HG03280 (cell line): ENCODE data around the gene HNMT.
"Not testable (repeated sequence)": the region's sequence is repeated elsewhere in the genome, so short reads cannot be mapped to it uniquely, and the experiment has no call there.

Experiments
- ATAC-seq: cut with Tn5 transposase; IDR thresholded peaks from one replicate; pipeline ENCODE4 v1.9.1; 2021; ENCODE audit warnings: mild to moderate bottlenecking, moderate library complexity; ENCODE audit not compliant: unreplicated experiment

HNMT gene

GRCh38 chr2:137945229-137945628, 19.0 kb upstream of the HNMT start:
- no peak for ATAC-seq

- ATAC-seq = no peak
Measured at GRCh38 chr2:137946227-137946626, 18.0 kb upstream of the HNMT start.

GRCh38 chr2:137947032-137947727, 17.1 kb upstream of the HNMT start:
- ATAC-seq = no peak

DNA sequence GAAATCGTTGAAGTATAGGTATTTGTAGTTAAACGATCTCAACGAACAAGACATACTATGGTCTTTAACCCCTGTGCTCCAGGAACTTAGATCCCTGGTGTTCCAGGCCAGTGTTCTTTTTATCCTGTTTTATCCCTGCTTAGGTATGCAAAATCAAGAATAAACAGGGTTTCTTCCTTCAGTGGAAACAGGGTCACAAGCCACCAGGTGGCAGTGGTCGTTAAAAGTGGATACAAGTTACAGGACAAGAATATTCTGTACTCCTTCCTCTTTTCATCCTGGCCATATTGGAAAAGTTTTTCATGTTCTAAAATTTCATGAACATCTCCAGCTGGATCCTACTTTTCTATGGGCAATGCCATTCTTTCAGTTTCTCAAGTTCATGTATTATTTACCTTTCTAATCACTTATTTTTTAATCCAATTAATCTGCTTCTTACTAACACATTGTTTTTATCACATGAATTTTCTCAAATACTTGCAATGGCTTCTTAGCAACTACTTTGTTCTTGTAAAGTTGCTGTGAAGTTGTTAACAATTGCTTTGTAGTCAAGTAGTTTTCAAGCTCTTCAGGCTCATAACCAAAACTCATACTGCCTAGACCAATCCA, 16.4 kb upstream of the HNMT start:
- no peak for ATAC-seq

GRCh38 chr2:137948894-137949293, 15.4 kb upstream of the HNMT start:
- no peak for ATAC-seq

DNA sequence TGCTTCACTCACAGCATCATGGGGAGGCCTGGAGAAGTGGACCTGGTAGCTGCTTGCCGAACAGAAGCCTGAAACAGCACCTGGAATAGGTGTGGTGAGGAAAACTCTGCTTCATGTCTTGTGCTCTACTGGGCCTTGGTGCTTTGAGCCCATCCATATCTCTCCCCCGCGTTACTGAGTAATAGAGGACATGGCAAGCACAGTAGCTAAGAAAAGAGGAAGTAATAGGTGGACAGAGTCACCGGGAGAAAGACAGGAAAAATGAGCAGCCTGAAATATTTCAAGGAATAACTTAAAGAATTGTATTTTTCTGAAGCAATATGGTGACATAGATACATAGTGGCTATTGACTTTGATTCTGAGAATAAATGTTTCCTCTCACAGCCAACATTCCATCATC, 14.0 kb upstream of the HNMT start:
- no peak for ATAC-seq

GRCh38 chr2:137951586-137951985, 12.7 kb upstream of the HNMT start:
- ATAC-seq = no peak

- ATAC-seq = no peak
Measured at GRCh38 chr2:137952586-137953129, 11.6 kb upstream of the HNMT start.

DNA sequence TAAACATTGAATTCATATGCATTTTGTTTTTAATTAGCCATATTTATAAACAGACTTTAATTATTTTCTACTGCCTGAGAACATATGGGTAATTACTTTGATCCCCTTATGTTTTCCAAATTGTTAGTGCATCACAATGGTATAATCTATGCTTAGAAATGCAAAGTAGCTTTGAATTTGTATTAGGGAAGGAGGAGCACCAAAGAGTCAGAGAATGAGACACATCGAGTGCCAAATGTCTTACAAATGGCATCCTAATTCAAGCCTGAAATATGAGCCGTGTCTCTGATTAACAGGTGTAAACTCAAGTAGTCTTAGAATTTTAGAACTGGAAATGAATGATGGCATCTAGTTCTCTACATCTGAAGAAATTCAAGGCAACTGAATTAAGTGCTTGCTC, 8.7 kb upstream of the HNMT start:
- ATAC-seq = no peak

GRCh38 chr2:137957033-137957432, 7.2 kb upstream of the HNMT start:
- no peak for ATAC-seq

DNA sequence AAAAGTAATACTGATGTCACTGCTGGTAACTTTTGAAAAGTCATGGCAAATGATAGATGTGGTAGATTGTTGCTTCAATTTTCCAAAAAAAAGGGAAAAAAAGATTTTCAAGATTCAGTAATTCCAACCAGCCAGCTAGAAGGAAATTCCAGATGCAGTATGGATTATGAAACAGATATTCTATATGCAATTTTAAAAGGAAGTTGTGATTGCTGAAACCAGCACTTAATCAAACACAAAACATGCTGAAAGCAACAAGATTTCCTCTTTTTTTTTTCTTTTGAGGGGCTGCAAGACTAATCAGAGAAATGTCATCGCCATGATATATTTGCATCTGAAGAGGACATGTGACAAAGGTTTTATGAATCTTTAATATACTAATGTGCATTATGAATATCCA, 5.1 kb upstream of the HNMT start:
- no peak for ATAC-seq

DNA sequence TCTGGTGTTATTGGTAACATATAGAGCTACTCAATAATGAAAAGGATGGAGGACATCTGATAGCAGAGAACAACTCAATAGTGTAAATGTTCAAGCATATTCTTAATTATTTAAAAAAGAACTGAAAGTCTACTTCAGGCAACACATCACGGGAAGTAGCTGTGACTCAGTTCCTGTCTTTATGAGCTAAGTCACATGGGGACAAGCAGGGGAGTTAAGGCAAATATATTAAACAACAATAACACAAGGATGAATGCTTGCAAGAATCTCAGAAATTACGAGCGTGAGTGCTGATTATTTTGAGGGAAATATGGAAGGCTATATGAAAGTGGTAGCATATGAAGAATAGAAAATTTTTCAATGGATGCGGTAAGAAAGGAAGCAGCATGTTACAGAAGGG, 4.0 kb upstream of the HNMT start:
- ATAC-seq = no peak

- no peak for ATAC-seq
Measured at GRCh38 chr2:137961602-137962001, 2.7 kb upstream of the HNMT start.

DNA sequence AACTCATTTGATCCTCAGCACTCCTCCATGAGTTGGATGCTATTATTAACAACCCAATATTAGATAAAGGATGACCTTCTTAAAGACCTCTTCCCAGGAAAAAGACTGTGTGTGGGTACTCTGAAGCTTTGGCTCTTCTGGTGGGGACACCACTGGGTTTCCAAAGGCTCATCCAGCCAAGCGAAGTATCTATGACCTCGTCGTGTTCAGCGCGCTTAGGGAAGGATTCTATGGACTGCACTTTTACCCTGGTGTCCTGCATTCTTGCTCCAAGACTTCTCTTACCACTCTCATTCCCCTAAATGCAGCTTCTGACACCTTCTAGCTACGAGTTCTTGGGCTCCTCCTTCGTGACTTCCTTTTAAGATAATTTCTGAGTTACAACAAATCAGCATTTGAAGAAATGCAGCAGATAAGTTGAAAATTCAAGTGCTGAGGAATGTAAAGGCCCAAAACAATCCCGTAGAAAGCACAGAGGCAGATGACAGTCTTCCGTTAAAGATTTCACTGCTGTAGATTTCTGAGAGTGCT, 673 bp upstream of the HNMT start:
- ATAC-seq = no peak

GRCh38 chr2:137964859-137965459, 686 bp downstream of the HNMT start:
- no peak for ATAC-seq

DNA sequence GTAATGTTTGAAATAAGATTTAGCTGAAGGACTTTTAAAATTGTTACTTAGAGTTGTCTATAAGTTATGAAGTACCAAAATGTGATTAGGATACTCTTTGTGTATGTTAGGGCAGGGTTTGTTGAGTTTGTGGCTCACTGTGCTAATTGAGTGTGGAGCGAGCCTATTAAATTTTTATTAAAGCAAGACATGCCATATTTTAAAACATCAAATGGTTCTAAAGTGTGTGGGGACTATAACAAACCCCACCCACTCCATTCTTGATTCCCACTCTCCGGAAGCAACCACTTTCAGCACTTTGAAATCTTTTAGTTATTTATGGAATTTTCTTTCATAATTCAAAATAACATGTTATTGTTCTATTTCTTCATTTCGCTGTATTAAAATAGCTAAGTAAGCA, 1.8 kb downstream of the HNMT start:
- no peak for ATAC-seq

- no peak for ATAC-seq
Measured at GRCh38 chr2:137967042-137967441, 2.8 kb downstream of the HNMT start.

DNA sequence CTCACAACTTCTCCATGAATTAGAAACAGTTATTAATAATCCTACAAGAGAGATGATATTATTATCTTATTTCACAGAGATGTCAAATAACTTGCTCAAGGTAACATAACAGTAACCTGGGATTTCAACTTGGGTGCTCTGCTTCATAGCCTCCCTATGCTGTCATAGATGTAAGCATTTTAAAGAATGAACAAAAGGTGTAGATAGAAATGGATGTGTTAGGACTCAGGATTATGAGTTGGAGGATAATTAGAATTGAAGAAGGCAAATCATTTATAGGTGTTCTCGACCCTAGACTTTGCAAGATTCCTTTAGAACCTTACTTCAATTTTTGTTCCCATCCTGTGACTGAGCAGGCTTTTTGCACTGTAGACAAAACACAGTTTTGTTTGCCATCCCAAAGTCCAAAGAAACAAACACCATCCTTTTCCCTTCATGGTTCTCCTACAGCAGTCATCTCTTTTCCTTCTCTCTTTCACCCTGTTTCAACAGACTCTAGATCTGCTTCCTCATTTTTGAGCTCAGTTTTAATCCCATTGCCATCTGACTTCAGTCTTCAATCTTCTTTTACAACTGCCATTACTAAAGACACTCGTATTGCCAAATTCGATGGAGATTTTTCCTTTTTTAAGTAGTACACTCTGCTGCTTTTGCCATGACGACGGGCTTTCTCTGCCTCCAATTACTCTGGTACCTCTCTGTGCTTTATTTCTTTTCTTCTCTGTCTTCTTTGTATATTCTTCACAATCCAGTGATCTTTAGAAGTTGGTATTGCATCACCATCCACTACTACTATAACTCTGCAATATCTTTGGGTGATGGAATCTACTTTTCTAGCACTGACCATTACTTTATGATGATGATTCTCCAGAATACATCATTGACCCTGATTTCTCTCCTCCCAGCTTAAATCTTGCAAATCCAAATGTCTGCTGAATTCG, 4.5 kb downstream of the HNMT start:
- no peak for ATAC-seq

DNA sequence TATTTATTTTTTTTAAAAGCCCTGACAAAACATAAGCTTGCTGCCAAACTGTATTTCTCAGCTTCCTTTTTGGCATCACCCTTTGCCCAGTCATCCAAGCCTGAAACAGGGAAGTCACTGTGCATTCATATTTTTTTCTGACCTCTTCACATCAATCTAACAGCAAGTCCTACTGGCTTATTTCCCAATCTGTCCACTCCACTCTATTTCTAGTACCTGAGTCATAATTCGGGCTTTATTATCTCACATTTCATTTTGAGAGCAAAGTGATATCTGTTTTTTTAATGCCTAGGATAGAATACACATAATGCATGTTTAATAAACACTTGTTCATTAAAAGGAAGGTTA, 5.1 kb downstream of the HNMT start:
- ATAC-seq = no peak

GRCh38 chr2:137969876-137970275, 5.6 kb downstream of the HNMT start:
- no peak for ATAC-seq

GRCh38 chr2:137971259-137971658, 7.0 kb downstream of the HNMT start:
- ATAC-seq = not testable (repeated sequence)
